NCI-H226 (cell line): ENCODE results near the gene NEK9.
"Not testable (repeated sequence)": the region's sequence is repeated elsewhere in the genome, so short reads cannot be mapped to it uniquely, and the experiment has no call there.

Experiments used
- DNase-seq: peaks from one replicate; pipeline ENCODE4 v3.0.0-alpha.2; 2015

Gene NEK9

GRCh38 chr14:75098682-75099081 is 28.2 kb downstream of the NEK9 start:
- no peak for DNase-seq

- DNase-seq: no peak
Measured at GRCh38 chr14:75098212-75098611, 28.6 kb downstream of the NEK9 start.

GRCh38 chr14:75096959-75097358 is 29.9 kb downstream of the NEK9 start:
- DNase-seq: no peak

- DNase-seq: no peak
Measured at GRCh38 chr14:75095690-75096089, 31.2 kb downstream of the NEK9 start.

- no peak for DNase-seq
Measured at GRCh38 chr14:75094896-75095295, 32.0 kb downstream of the NEK9 start.

- DNase-seq: no peak
Measured at GRCh38 chr14:75092698-75093097, 34.1 kb downstream of the NEK9 start.

- no peak for DNase-seq
Measured at GRCh38 chr14:75091251-75091650, 35.6 kb downstream of the NEK9 start.

- no peak for DNase-seq
Measured at GRCh38 chr14:75090353-75090752, 36.5 kb downstream of the NEK9 start.

- DNase-seq: peak; percentile 13
Measured at GRCh38 chr14:75088566-75089373, 38.1 kb downstream of the NEK9 start.

GRCh38 chr14:75088153-75088552 is 38.7 kb downstream of the NEK9 start:
- DNase-seq: no peak

GRCh38 chr14:75084513-75084912 is 42.3 kb downstream of the NEK9 start:
- no peak for DNase-seq

- DNase-seq: no peak
Measured at GRCh38 chr14:75083271-75083670, 43.6 kb downstream of the NEK9 start.

GRCh38 chr14:75081660-75082229 is 45.1 kb downstream of the NEK9 start:
- DNase-seq: no peak

- DNase-seq: no peak
Measured at GRCh38 chr14:75079521-75079920, 47.3 kb downstream of the NEK9 start.

- no peak for DNase-seq
Measured at GRCh38 chr14:75077794-75078193, 49.1 kb downstream of the NEK9 start.

GRCh38 chr14:75070383-75070782 is 56.5 kb downstream of the NEK9 start:
- DNase-seq: no peak

GRCh38 chr14:75069811-75070145 is 57.1 kb downstream of the NEK9 start:
- no peak for DNase-seq

GRCh38 chr14:75069121-75069810 is 57.6 kb downstream of the NEK9 start, which contains the start of gene ZC2HC1C:
ZC2HC1C (plus strand) TSS chr14:75069641; CDS start chr14:75070574, 933 bp downstream.
- DNase-seq: peak; percentile 77

GRCh38 chr14:75068294-75069120 is 58.3 kb downstream of the NEK9 start:
- no peak for DNase-seq

GRCh38 chr14:75067765-75068164 is 59.1 kb downstream of the NEK9 start:
- not testable (repeated sequence) for DNase-seq

- no peak for DNase-seq
Measured at GRCh38 chr14:75067212-75067611, 59.6 kb downstream of the NEK9 start.

- no peak for DNase-seq
Measured at GRCh38 chr14:75066691-75067090, 60.2 kb downstream of the NEK9 start.

GRCh38 chr14:75064205-75064567 is 62.7 kb downstream of the NEK9 start:
- no peak for DNase-seq
